ENCODE results near the gene SLC22A15. TPM values are rescaled to one million over a fixed set of nuclear protein-coding genes. Genes with fewer than 3 reads are reported as not detected.

Gene SLC22A15
- total RNA-seq, 1 donor from 2014 or later: 12.0 TPM

GRCh38 chr1:116006486-116006964 lies 30.2 kb downstream of the SLC22A15 start:
- Histone ChIP-seq H3K4me2 (ENCODE audit: low read length) (no peak overlapping the region), H3K9me3 (ENCODE audit: insufficient read depth, low read depth, low read length) (no peaks in the 10 kb centered on the region), H3K36me3 (ENCODE audit: insufficient read depth, low read length) (no peaks in the 10 kb centered on the region), H3K4me3 (ENCODE audit: insufficient read depth, low read depth, low read length) (no peak overlapping the region), H3K27ac (ENCODE audit: low read depth, low read length) (no peak overlapping the region), H4K20me1 (ENCODE audit: insufficient read depth, low read length) (no peaks in the 10 kb centered on the region), H3K4me1 (ENCODE audit: insufficient read depth, low read length) (no peaks in the 10 kb centered on the region), H2AFZ (ENCODE audit: low read depth, low read length) (no peak overlapping the region), H3K9ac (ENCODE audit: low read length) (no peak overlapping the region), H3K79me2 (ENCODE audit: insufficient read depth, low read length) (no peaks in the 10 kb centered on the region), H3K27me3 (ENCODE audit: insufficient read depth, low read length) (no peaks in the 10 kb centered on the region)
- TF ChIP-seq EZH2 (IDR thresholded peaks at IDR 0.05; ENCODE audit: insufficient read depth, low read length): no peak
- no peak overlapping the region for H3K27ac Mint-ChIP-seq (ENCODE audit: unreplicated experiment)
- no peaks in the 10 kb centered on the region for H3K27me3 Mint-ChIP-seq (ENCODE audit: low read depth, unreplicated experiment)
- FAIRE-seq (no peak), DNase-seq (ENCODE audit: low read depth) (no peak)
- no peaks in the 10 kb centered on the region for H3K9me3 Mint-ChIP-seq (ENCODE audit: unreplicated experiment)
- peaks cover 22% of the 10 kb centered on the region for H3K4me1 Mint-ChIP-seq (ENCODE audit: low read depth, unreplicated experiment)
- H3K36me3 Mint-ChIP-seq (ENCODE audit: low read depth, unreplicated experiment): peaks cover 29% of the 10 kb centered on the region
- H3K4me3 Mint-ChIP-seq (ENCODE audit: unreplicated experiment): no peak overlapping the region

GRCh38 chr1:116008656-116009390 lies 32.5 kb downstream of the SLC22A15 start:
- H3K9me3 Mint-ChIP-seq (ENCODE audit: unreplicated experiment): no peaks in the 10 kb centered on the region
- Histone ChIP-seq H3K4me3 (ENCODE audit: insufficient read depth, low read depth, low read length) (no peak overlapping the region), H4K20me1 (ENCODE audit: insufficient read depth, low read length) (no peaks in the 10 kb centered on the region), H3K9ac (ENCODE audit: low read length) (no peak overlapping the region), H3K4me1 (ENCODE audit: insufficient read depth, low read length) (no peaks in the 10 kb centered on the region), H2AFZ (ENCODE audit: low read depth, low read length) (no peak overlapping the region), H3K27ac (ENCODE audit: low read depth, low read length) (no peak overlapping the region), H3K9me3 (ENCODE audit: insufficient read depth, low read depth, low read length) (no peaks in the 10 kb centered on the region), H3K4me2 (ENCODE audit: low read length) (no peak overlapping the region), H3K79me2 (ENCODE audit: insufficient read depth, low read length) (no peaks in the 10 kb centered on the region), H3K36me3 (ENCODE audit: insufficient read depth, low read length) (no peaks in the 10 kb centered on the region), H3K27me3 (ENCODE audit: insufficient read depth, low read length) (no peaks in the 10 kb centered on the region)
- no peak for FAIRE-seq
- H3K4me1 Mint-ChIP-seq (ENCODE audit: low read depth, unreplicated experiment): peaks cover 5% of the 10 kb centered on the region
- DNase-seq (ENCODE audit: low read depth): no peak
- no peaks in the 10 kb centered on the region for H3K27me3 Mint-ChIP-seq (ENCODE audit: low read depth, unreplicated experiment)
- no peak for TF ChIP-seq EZH2 (IDR thresholded peaks at IDR 0.05; ENCODE audit: insufficient read depth, low read length)
- TF ChIP-seq CTCF (IDR thresholded peaks at IDR 0.05; ENCODE audit: insufficient read depth, low read depth, low read length): no peak
- H3K4me3 Mint-ChIP-seq (ENCODE audit: unreplicated experiment): no peak overlapping the region
- no peak overlapping the region for H3K27ac Mint-ChIP-seq (ENCODE audit: unreplicated experiment)
- H3K36me3 Mint-ChIP-seq (ENCODE audit: low read depth, unreplicated experiment): peaks cover 24% of the 10 kb centered on the region

GRCh38 chr1:116012716-116013115 lies 36.4 kb downstream of the SLC22A15 start:
- no peaks in the 10 kb centered on the region for H3K79me2 ChIP-seq (ENCODE audit: insufficient read depth, low read length)
- H2AFZ ChIP-seq (ENCODE audit: low read depth, low read length): no peak overlapping the region
- Mint-ChIP-seq H3K27me3 (ENCODE audit: low read depth, unreplicated experiment) (no peaks in the 10 kb centered on the region), H3K4me3 (ENCODE audit: unreplicated experiment) (no peak overlapping the region), H3K36me3 (ENCODE audit: low read depth, unreplicated experiment) (peaks cover 17% of the 10 kb centered on the region), H3K27ac (ENCODE audit: unreplicated experiment) (no peak overlapping the region), H3K4me1 (ENCODE audit: low read depth, unreplicated experiment) (no peaks in the 10 kb centered on the region), H3K9me3 (ENCODE audit: unreplicated experiment) (no peaks in the 10 kb centered on the region)
- no peaks in the 10 kb centered on the region for H3K36me3 ChIP-seq (ENCODE audit: insufficient read depth, low read length)
- FAIRE-seq: no peak
- H3K9me3 ChIP-seq (ENCODE audit: insufficient read depth, low read depth, low read length): no peaks in the 10 kb centered on the region
- H4K20me1 ChIP-seq (ENCODE audit: insufficient read depth, low read length): no peaks in the 10 kb centered on the region
- no peak overlapping the region for H3K4me2 ChIP-seq (ENCODE audit: low read length)
- no peak for DNase-seq (ENCODE audit: low read depth)
- H3K4me1 ChIP-seq (ENCODE audit: insufficient read depth, low read length): no peaks in the 10 kb centered on the region
- no peak overlapping the region for H3K27ac ChIP-seq (ENCODE audit: low read depth, low read length)
- H3K4me3 ChIP-seq (ENCODE audit: insufficient read depth, low read depth, low read length): no peak overlapping the region
- no peaks in the 10 kb centered on the region for H3K27me3 ChIP-seq (ENCODE audit: insufficient read depth, low read length)
- TF ChIP-seq EZH2 (IDR thresholded peaks at IDR 0.05; ENCODE audit: insufficient read depth, low read length) (no peak), CTCF (IDR thresholded peaks at IDR 0.05; ENCODE audit: insufficient read depth, low read depth, low read length) (no peak)
- no peak overlapping the region for H3K9ac ChIP-seq (ENCODE audit: low read length)

Measured in astrocyte (in vitro differentiated cells and primary cell).